T-cell (primary cell): ENCODE measurements around the gene SMCHD1. TPM values are rescaled to one million over a fixed set of nuclear protein-coding genes. Genes with fewer than 3 reads are reported as not detected.

Experiments used
- ATAC-seq, 4 experiments: fragments of 200-7000 bp in 3 of 4; fragments of 150-1000 bp in 1 of 4; cut with Tn5 transposase; replicated peaks in 1 of 4; 1 replicate in 3 of 4; 2 replicates in 1 of 4; pipeline ENCODE4 v1.10.0; 2021; ENCODE audit warnings: moderate library complexity in 3 of 4, mild to moderate bottlenecking in 2 of 4, moderate number of reproducible peaks in 1 of 4
- CTCF ChIA-PET, 2 donors: fragments of 300-600 bp; sonication (Branson Sonifier 250); formaldehyde crosslinking; loops; one replicate each; lab custom pipeline; 2022; ENCODE audit warnings: antibody characterized with exemption in 2 of 2; lab: Charles Lee
- POLR2A ChIA-PET, 2 donors: fragments of 300-600 bp; sonication (Branson Sonifier 250); formaldehyde crosslinking; loops; one replicate each; lab custom pipeline; 2022; ENCODE audit warnings: antibody characterized with exemption in 2 of 2; lab: Charles Lee
- DNase-seq, 35 experiments: peaks; one replicate each; pipeline versions ENCODE4 v3.0.0 to v3.0.0-alpha.2; 2013 to 2023
- H3K27ac ChIP-seq: one replicate; pipeline ENCODE4 v1.5.1; 2013; ENCODE audit warnings: low read length
- H3K27me3 ChIP-seq, 2 experiments: replicated peaks in 1 of 2; 1 replicate in 1 of 2; 2 replicates in 1 of 2; pipeline versions ENCODE4 v1.6.1 to v1.7.0; 2013; ENCODE audit warnings: low read length in 1 of 2, mixed read lengths in 1 of 2; ENCODE audit not compliant: control insufficient read depth in 2 of 2, insufficient read depth in 2 of 2; ENCODE audit errors: extremely low read depth in 1 of 2
- H3K36me3 ChIP-seq, 2 donors: 1 replicate in 1 of 2; 2 replicates in 1 of 2; pipeline versions ENCODE4 v1.6.1 to v1.7.0; 2013; ENCODE audit warnings: low read length in 1 of 2; ENCODE audit not compliant: control insufficient read depth in 2 of 2, insufficient read depth in 1 of 2; ENCODE audit errors: extremely low read depth in 1 of 2
- H3K4me1 ChIP-seq, 2 experiments: 1 replicate in 1 of 2; 2 replicates in 1 of 2; pipeline versions ENCODE4 v1.6.1 to v1.7.0; 2013; ENCODE audit warnings: low read length in 2 of 2, mixed read lengths in 1 of 2; ENCODE audit not compliant: insufficient read depth in 2 of 2, control insufficient read depth in 1 of 2; ENCODE audit errors: extremely low read depth in 1 of 2
- H3K4me3 ChIP-seq, 2 donors: 1 replicate in 1 of 2; 2 replicates in 1 of 2; pipeline versions ENCODE4 v1.5.1 to v1.7.0; 2013; ENCODE audit warnings: mild to moderate bottlenecking in 2 of 2, low read length in 1 of 2, moderate library complexity in 1 of 2; ENCODE audit not compliant: control insufficient read depth in 1 of 2; ENCODE audit errors: extremely low read depth in 1 of 2
- H3K9me3 ChIP-seq: 2 replicates; pipeline ENCODE4 v1.7.0; 2013
- H3K27ac Mint-ChIP-seq, 2 donors: one replicate each; pipeline ENCODE4 v1.8.0; 2020 to 2021; ENCODE audit warnings: mild to moderate bottlenecking in 2 of 2, mixed read lengths in 2 of 2
- H3K27me3 Mint-ChIP-seq, 2 donors: one replicate each; pipeline ENCODE4 v1.8.0; 2021 to 2022; ENCODE audit warnings: mixed read lengths in 2 of 2
- H3K36me3 Mint-ChIP-seq: one replicate; pipeline ENCODE4 v1.8.0; 2021; ENCODE audit warnings: mixed read lengths
- H3K4me1 Mint-ChIP-seq, 3 donors: one replicate each; pipeline ENCODE4 v1.8.0; 2020 to 2022; ENCODE audit warnings: mixed read lengths in 3 of 3, mild to moderate bottlenecking in 1 of 3
- H3K4me3 Mint-ChIP-seq, 3 donors: one replicate each; pipeline ENCODE4 v1.8.0; 2020 to 2022; ENCODE audit warnings: mild to moderate bottlenecking in 3 of 3, mixed read lengths in 3 of 3, moderate library complexity in 3 of 3
- H3K9me3 Mint-ChIP-seq, 3 donors: one replicate each; pipeline ENCODE4 v1.8.0; 2020 to 2022; ENCODE audit warnings: mixed read lengths in 3 of 3
- WGBS: methylation state at CpG from one replicate; pipeline ENCODE4 v1.1.5; 2013; ENCODE audit warnings: missing lambda C conversion rate; ENCODE audit not compliant: insufficient coverage; 5-methylcytosine and 5-hydroxymethylcytosine counted together
- total RNA-seq, 35 experiments: library from RNA in 6 of 35; stranded (reverse) in 6 of 35; fragments of 120-200 nt in 1 of 35; gene quantifications; one replicate each; pipeline versions ENCODE4 v1.2.1 to v1.2.4 and lab custom pipeline; 2013 to 2026

Gene SMCHD1
- total RNA-seq, 5 donors from 2014 or later (not counting 1 experiment from before 2014, with no cell fraction given), result 179 to 423 (median 206) TPM

DNA sequence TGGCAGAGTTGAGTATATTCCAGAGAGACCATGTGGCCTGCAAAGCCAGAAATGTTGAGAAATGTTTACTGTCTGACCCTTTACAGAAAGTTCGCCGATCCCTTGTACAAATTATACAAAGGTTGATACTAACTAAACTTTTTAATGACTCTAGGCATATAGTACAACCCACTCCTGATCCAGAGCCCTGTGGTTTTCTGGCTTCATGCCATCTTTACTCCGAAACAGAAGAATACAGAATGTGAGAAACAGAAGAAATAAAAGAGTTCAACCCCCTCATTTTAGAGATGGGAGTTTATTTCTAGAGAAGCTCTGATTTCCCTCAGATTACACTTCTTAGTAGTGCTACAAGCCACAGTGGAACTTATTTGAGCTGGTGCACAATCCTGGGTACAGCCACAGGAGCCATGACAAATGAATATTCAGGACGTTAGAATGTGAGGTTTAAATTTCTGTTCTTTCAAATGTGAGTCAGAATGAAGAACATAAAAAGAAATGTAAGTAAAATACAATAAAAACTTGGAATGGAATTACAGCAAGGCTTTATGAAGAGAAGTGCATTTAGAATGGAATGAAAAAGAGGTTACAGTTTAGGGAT is 38.0 kb upstream of the SMCHD1 start:
- 44% methylated on average over 1 of the region's 4 CpGs for WGBS
- Mint-ChIP-seq H3K27me3 (no peaks in the 10 kb centered on the region), H3K4me1 (peaks cover 0 to 4% (median under 1%) of the 10 kb centered on the region in 3 donors), H3K4me3 (no peak overlapping the region), H3K36me3 (peaks cover 22% of the 10 kb centered on the region), H3K9me3 (peaks cover 2 to 10% (median 4%) of the 10 kb centered on the region in 3 donors), H3K27ac (peak overlapping the region; percentile 8 to 36)
- DNase-seq, result no peak
- Histone ChIP-seq H3K4me1 (no peaks in the 10 kb centered on the region), H3K27me3 (no peaks in the 10 kb centered on the region), H3K36me3 (no peaks in the 10 kb centered on the region), H3K4me3 (no peak overlapping the region), H3K27ac (no peak overlapping the region), H3K9me3 (no peaks in the 10 kb centered on the region)
- POLR2A ChIA-PET, result interaction anchor here in 1 of 2 donors (0.5 kb wide), 1 partner anchor 9 kb away, joined by 7 read pairs; no protein-coding TSS in a partner anchor
- ATAC-seq, result no peak
- CTCF ChIA-PET, result interaction anchor here in 1 of 2 donors (1.1 kb wide), 1 partner anchor 19 kb away, joined by 3 read pairs; no protein-coding TSS in a partner anchor

- no peaks in the 10 kb centered on the region for H3K27me3 ChIP-seq
- ATAC-seq (no peak), DNase-seq (no peak)
- CTCF ChIA-PET, result no interaction called here
- Mint-ChIP-seq H3K4me3 (no peak overlapping the region), H3K27me3 (no peaks in the 10 kb centered on the region), H3K27ac (no peak overlapping the region), H3K4me1 (peaks cover 0 to 4% (median 0%) of the 10 kb centered on the region in 3 donors), H3K9me3 (peaks cover 2 to 10% (median 4%) of the 10 kb centered on the region in 3 donors), H3K36me3 (peaks cover 18% of the 10 kb centered on the region)
- no peaks in the 10 kb centered on the region for H3K9me3 ChIP-seq
- no peak overlapping the region for H3K4me3 ChIP-seq
- no CpG with 5 or more reads among the region's 4 CpGs for WGBS
- POLR2A ChIA-PET, result interaction anchor here in 1 of 2 donors (0.5 kb wide), 1 partner anchor 10 kb away, joined by 7 read pairs; no protein-coding TSS in a partner anchor
- H3K27ac ChIP-seq, result no peak overlapping the region
- no peaks in the 10 kb centered on the region for H3K4me1 ChIP-seq
- no peaks in the 10 kb centered on the region for H3K36me3 ChIP-seq
These were observed 37.5 kb upstream of the SMCHD1 start for GRCh38 chr18:2618009-2618408.

DNA sequence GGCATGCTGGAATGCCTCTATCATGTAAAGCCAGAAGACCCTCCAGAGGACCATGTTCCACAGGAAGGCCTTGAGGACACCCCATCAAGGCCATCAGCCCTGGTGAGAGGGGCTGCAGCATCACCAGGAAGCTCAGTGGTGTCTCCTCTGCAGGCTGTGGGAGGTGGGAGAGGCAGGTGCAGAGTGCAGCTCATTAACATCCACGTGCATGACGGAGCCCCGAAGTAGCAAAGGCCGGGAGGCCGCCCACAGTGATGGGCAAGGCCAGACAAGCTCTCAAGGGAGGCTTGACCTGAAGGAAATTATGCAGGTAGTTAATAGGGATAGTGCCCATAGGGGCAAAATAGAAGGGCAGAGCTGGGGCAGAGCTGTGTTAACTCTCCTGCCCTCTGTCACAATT is 30.3 kb upstream of the SMCHD1 start:
- Histone ChIP-seq H3K9me3 (no peaks in the 10 kb centered on the region), H3K27ac (no peak overlapping the region), H3K4me1 (no peaks in the 10 kb centered on the region), H3K36me3 (no peaks in the 10 kb centered on the region), H3K4me3 (no peak overlapping the region), H3K27me3 (no peaks in the 10 kb centered on the region)
- no peaks in the 10 kb centered on the region for H3K36me3 Mint-ChIP-seq
- H3K9me3 Mint-ChIP-seq, result no peaks in the 10 kb centered on the region
- WGBS, result 98% methylated on average over 5 of the region's 5 CpGs
- H3K27ac Mint-ChIP-seq, result no peak overlapping the region
- DNase-seq (no peak), ATAC-seq (no peak)
- ChIA-PET CTCF (interaction anchor here in 1 of 2 donors (1.0 kb wide), 1 partner anchor 19 kb away, joined by 3 read pairs; no protein-coding TSS in a partner anchor), POLR2A (no interaction called here)
- H3K4me1 Mint-ChIP-seq, result peaks cover 18 to 27% (median 22%) of the 10 kb centered on the region in 3 donors
- no peaks in the 10 kb centered on the region for H3K27me3 Mint-ChIP-seq
- H3K4me3 Mint-ChIP-seq, result no peak overlapping the region

DNA sequence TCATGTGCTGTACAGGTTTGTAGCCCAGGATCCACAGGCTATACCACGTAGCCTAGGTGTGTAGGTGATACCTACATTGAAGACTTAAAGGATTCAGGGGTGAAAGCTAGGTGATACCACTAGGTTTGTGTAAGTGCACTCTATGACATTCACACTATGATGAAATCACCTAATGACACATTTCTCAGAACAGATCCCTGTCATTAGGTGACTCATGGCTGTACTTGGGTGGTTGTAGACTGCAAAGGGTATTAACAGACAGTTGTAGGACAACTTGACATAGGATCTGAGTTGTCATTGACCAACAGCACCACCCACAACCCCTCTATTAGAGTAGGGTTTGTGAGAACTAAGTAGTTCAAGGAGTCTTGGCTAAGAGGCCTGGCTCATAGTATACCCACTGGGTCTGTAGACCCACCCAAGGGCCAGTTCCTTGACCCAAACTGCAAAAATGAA is 27.7 kb upstream of the SMCHD1 start:
- ChIA-PET CTCF (interaction anchor here in 1 of 2 donors (1.6 kb wide), 1 partner anchor 8 kb away, joined by 3 read pairs; no protein-coding TSS in a partner anchor), POLR2A (no interaction called here)
- Mint-ChIP-seq H3K4me1 (peaks cover 34 to 43% (median 42%) of the 10 kb centered on the region in 3 donors), H3K27me3 (no peaks in the 10 kb centered on the region), H3K36me3 (peaks cover 4% of the 10 kb centered on the region), H3K27ac (peak overlapping the region in 1 of 2 donors; percentile 64), H3K4me3 (no peak overlapping the region), H3K9me3 (peaks cover 0 to 2% (median 0%) of the 10 kb centered on the region in 3 donors)
- Histone ChIP-seq H3K36me3 (no peaks in the 10 kb centered on the region), H3K27me3 (no peaks in the 10 kb centered on the region), H3K4me3 (no peak overlapping the region), H3K27ac (no peak overlapping the region), H3K9me3 (no peaks in the 10 kb centered on the region), H3K4me1 (peaks cover 0 to under 1% of the 10 kb centered on the region in 2 experiments)
- no CpG with 5 or more reads among the region's 1 CpG for WGBS
- no peak for DNase-seq
- peak in 3 of 4 experiments; percentile 27 to 90 (median 69) for ATAC-seq

- H3K36me3 Mint-ChIP-seq, result peaks cover 8% of the 10 kb centered on the region
- Histone ChIP-seq H3K27me3 (no peaks in the 10 kb centered on the region), H3K36me3 (no peaks in the 10 kb centered on the region), H3K27ac (no peak overlapping the region), H3K9me3 (no peaks in the 10 kb centered on the region), H3K4me3 (no peak overlapping the region), H3K4me1 (peaks cover 0 to 12% of the 10 kb centered on the region in 2 experiments)
- H3K9me3 Mint-ChIP-seq, result peaks cover 0 to 2% (median 0%) of the 10 kb centered on the region in 3 donors
- ChIA-PET POLR2A (no interaction called here), CTCF (interaction anchor here in 1 of 2 donors (0.6 kb wide), 1 partner anchor 248 kb away, joined by 3 read pairs; no protein-coding TSS in a partner anchor)
- H3K4me1 Mint-ChIP-seq, result peaks cover 46 to 55% (median 54%) of the 10 kb centered on the region in 3 donors
- H3K27ac Mint-ChIP-seq, result peak overlapping the region in 1 of 2 donors; percentile 25
- no peaks in the 10 kb centered on the region for H3K27me3 Mint-ChIP-seq
- ATAC-seq (no peak), DNase-seq (no peak)
- no CpG with 5 or more reads among the region's 2 CpGs for WGBS
- no peak overlapping the region for H3K4me3 Mint-ChIP-seq
These were observed 26.5 kb upstream of the SMCHD1 start for GRCh38 chr18:2629003-2629402.

- H3K4me1 Mint-ChIP-seq, result peaks cover 93 to 95% (median 94%) of the 10 kb centered on the region in 3 donors
- peaks cover 0 to 7% (median 2%) of the 10 kb centered on the region in 3 donors for H3K9me3 Mint-ChIP-seq
These were observed 19.9 kb upstream of the SMCHD1 start for GRCh38 chr18:2635586-2635985.

More at GRCh38 chr18:2635586-2635985, 19.9 kb upstream of the SMCHD1 start:
- H3K4me1 ChIP-seq, result peaks cover 45 to 73% of the 10 kb centered on the region in 2 experiments
- no peak for DNase-seq
- H3K36me3 ChIP-seq, result no peaks in the 10 kb centered on the region
- no peaks in the 10 kb centered on the region for H3K9me3 ChIP-seq
- no peak overlapping the region for H3K4me3 ChIP-seq
- H3K27me3 Mint-ChIP-seq, result no peaks in the 10 kb centered on the region
- CTCF ChIA-PET, result interaction anchor here (0.6 to 2.6 kb wide), 7 partner anchors 8 to 88 kb away, joined by 3 to 37 read pairs (median 6); no protein-coding TSS in a partner anchor
- WGBS, result no CpG with 5 or more reads among the region's 1 CpG
- POLR2A ChIA-PET, result interaction anchor here (2.0 to 2.7 kb wide), 3 partner anchors 21 to 28 kb away, joined by 20 to 120 read pairs (median 60); partner anchors contain the start of gene SMCHD1 (in 2 of the 2)
- H3K27ac ChIP-seq, result peak overlapping the region; percentile 100
- no peak for ATAC-seq
- peak overlapping the region; percentile 99 to 100 for H3K27ac Mint-ChIP-seq
- no peaks in the 10 kb centered on the region for H3K27me3 ChIP-seq
- peak overlapping the region in 1 of 3 donors; percentile 84 for H3K4me3 Mint-ChIP-seq
- H3K36me3 Mint-ChIP-seq, result peaks cover 13% of the 10 kb centered on the region
